Lower leg skin (tissue), 4 donors: Measurements from ENCODE around the gene RAPGEF6. TPM values are rescaled to one million over a fixed set of nuclear protein-coding genes. Genes with fewer than 3 reads are reported as not detected.

Source experiments
- DNase-seq, 2 donors: peaks; one replicate each; pipeline ENCODE4 v3.0.0-alpha.2; 2019; ENCODE audit warnings: low spot score in 2 of 2
- H3K4me3 ChIP-seq: fragments of 200-600 bp; sonication (generic); 2 replicates; pipeline ENCODE4 v1.5.1; 2017; ENCODE audit warnings: mild to moderate bottlenecking, low read depth; ENCODE audit not compliant: poor library complexity, severe bottlenecking
- CTCF ChIP-seq, 3 donors: fragments of 450-650 bp; IDR thresholded peaks; one replicate each; pipeline ENCODE4 v1.5.1; 2016; ENCODE audit warnings: antibody characterized with exemption in 3 of 3, mild to moderate bottlenecking in 3 of 3, moderate library complexity in 2 of 3
- POLR2A ChIP-seq, 2 donors: fragments of 450-650 bp; IDR thresholded peaks; one replicate each; pipeline ENCODE4 v1.6.1; 2016 to 2017; ENCODE audit warnings: antibody characterized with exemption in 2 of 2, mild to moderate bottlenecking in 1 of 2, moderate library complexity in 1 of 2
- WGBS, 2 donors: methylation state at CpG; one replicate each; pipeline ENCODE4 v1.1.5; 2018; 5-methylcytosine and 5-hydroxymethylcytosine counted together
- intact Hi-C: fragments of 100-400 bp; cut with DNase I; formaldehyde crosslinking; loops from one replicate; pipeline ENCODE4 v1.15.0; 2023; ENCODE audit warnings: low total_unique reads
- total RNA-seq, 4 donors: library from RNA; depleted of rRNA; stranded (reverse); fragments of >200 nt; gene quantifications; one replicate each; pipeline ENCODE4 v1.1.0, GENCODE V29; 2016

Gene RAPGEF6
- total RNA-seq, 4 donors from 2014 or later: 16.8 to 20.2 (median 18.9) TPM

- no peak for DNase-seq
- no peak overlapping the region for H3K4me3 ChIP-seq
- intact Hi-C loops: no loop called here
- TF ChIP-seq POLR2A (IDR thresholded peaks at IDR 0.05): no peak
- TF ChIP-seq CTCF (IDR thresholded peaks at IDR 0.05): no peak
- 85 to 97% methylated on average over 1 of the region's 1 CpG for WGBS, 2 donors
Observed at GRCh38 chr5:131664929-131665328, 29.9 kb upstream of the RAPGEF6 start.

- no peak for DNase-seq
- TF ChIP-seq CTCF (IDR thresholded peaks at IDR 0.05): no peak
- TF ChIP-seq POLR2A (IDR thresholded peaks at IDR 0.05): no peak
- WGBS, 2 donors: 92 to 96% methylated on average over 1 of the region's 1 CpG
- intact Hi-C loops: no loop called here
- H3K4me3 ChIP-seq: no peak overlapping the region
Observed at GRCh38 chr5:131661933-131662332, 26.9 kb upstream of the RAPGEF6 start.

GRCh38 chr5:131659841-131660240 lies 24.8 kb upstream of the RAPGEF6 start:
- intact Hi-C loops: no loop called here
- WGBS, 2 donors: 98 to 100% methylated on average over 9 of the region's 9 CpGs
- no peak for DNase-seq

GRCh38 chr5:131659290-131659689 lies 24.3 kb upstream of the RAPGEF6 start:
- 97 to 99% methylated on average over 13 of the region's 13 CpGs for WGBS, 2 donors
- H3K4me3 ChIP-seq: no peak overlapping the region
- DNase-seq: no peak
- TF ChIP-seq CTCF (IDR thresholded peaks at IDR 0.05): no peak
- no peak for TF ChIP-seq POLR2A (IDR thresholded peaks at IDR 0.05)
- intact Hi-C loops: no loop called here

More at GRCh38 chr5:131659841-131660240, 24.8 kb upstream of the RAPGEF6 start:
- no peak overlapping the region for H3K4me3 ChIP-seq
- TF ChIP-seq CTCF (IDR thresholded peaks at IDR 0.05) (no peak), POLR2A (IDR thresholded peaks at IDR 0.05) (no peak)

DNA sequence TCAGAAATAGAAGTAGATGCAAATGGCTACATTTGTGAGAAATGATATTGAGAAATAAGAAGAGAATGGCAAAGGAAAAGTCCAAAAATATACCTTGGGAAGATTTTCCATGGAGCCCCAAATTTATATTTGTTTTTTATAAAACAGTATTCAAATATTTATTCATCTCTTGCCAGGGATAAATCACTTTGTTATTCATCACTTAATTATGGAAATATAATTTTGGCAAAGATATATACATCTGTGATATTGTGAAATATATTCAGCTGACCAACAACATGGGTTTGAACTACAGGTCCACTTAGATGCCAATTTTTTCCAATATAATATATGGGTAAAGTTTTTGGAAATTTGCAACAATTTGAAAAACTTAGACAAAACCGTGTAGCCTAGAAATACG lies 19.7 kb upstream of the RAPGEF6 start:
- no peak overlapping the region for H3K4me3 ChIP-seq
- whole genome bisulfite sequencing, 2 donors: 76 to 88% methylated on average over 2 of the region's 2 CpGs
- intact Hi-C loops: no loop called here
- DNase-seq: no peak
- TF ChIP-seq CTCF (IDR thresholded peaks at IDR 0.05) (no peak), POLR2A (IDR thresholded peaks at IDR 0.05) (no peak)

- no peak for DNase-seq
- H3K4me3 ChIP-seq: no peak overlapping the region
- TF ChIP-seq CTCF (IDR thresholded peaks at IDR 0.05) (no peak), POLR2A (IDR thresholded peaks at IDR 0.05) (no peak)
- intact Hi-C loops: no loop called here
- WGBS, 2 donors: 89 to 97% methylated on average over 2 of the region's 2 CpGs
Observed at GRCh38 chr5:131654309-131654708, 19.3 kb upstream of the RAPGEF6 start.
